SK-N-SH (cell line): ENCODE results near the gene ACSS1. TPM values are rescaled to one million over a fixed set of nuclear protein-coding genes. Genes with fewer than 3 reads are reported as not detected.

Experiments used
- CTCF ChIA-PET: fragments of 300-600, 350-600 bp; formaldehyde crosslinking; extraction: SDS; loops from one replicate; lab custom pipeline; 2021; lab: Yijun Ruan, JAX
- POLR2A ChIA-PET: fragments of 350-600 bp; sonication (Branson Sonifier 250); formaldehyde crosslinking; extraction: SDS; loops from one replicate; lab custom pipeline; 2020; ENCODE audit warnings: antibody characterized with exemption, inconsistent platforms; lab: Yijun Ruan, JAX
- DNase-seq: peaks from one replicate; pipeline ENCODE4 v3.0.0; 2012
- H2AFZ ChIP-seq: fragments of 200-600 bp; sonication (generic); 2 replicates; pipeline ENCODE4 v1.8.1; 2016; ENCODE audit warnings: antibody characterized with exemption, mild to moderate bottlenecking, low read depth
- H3F3A ChIP-seq: fragments of 200-600 bp; sonication (generic); replicated peaks from 2 replicates; pipeline ENCODE3; 2016; ENCODE audit warnings: antibody characterized with exemption, mild to moderate bottlenecking; ENCODE audit not compliant: insufficient read depth
- H3K27ac ChIP-seq, 2 experiments: fragments of 200-500 bp in 1 of 2; fragments of 200-600 bp in 1 of 2; sonication (Bioruptor generic) in 1 of 2; sonication (generic), shearing (Covaris generic) in 1 of 2; 2 replicates each; pipeline versions ENCODE4 v1.5.1 to v1.6.1; 2014 to 2016; ENCODE audit warnings: low read depth in 2 of 2, inconsistent platforms in 1 of 2, low read length in 1 of 2, mild to moderate bottlenecking in 1 of 2, mixed read lengths in 1 of 2
- H3K27me3 ChIP-seq: fragments of 200-600 bp; sonication (generic), shearing (Covaris generic); 2 replicates; pipeline ENCODE4 v1.6.1; 2016; ENCODE audit warnings: mixed run types; ENCODE audit not compliant: insufficient read depth
- H3K36me3 ChIP-seq, 2 experiments: fragments of 200-500 bp in 1 of 2; fragments of 200-600 bp in 1 of 2; sonication (Bioruptor generic) in 1 of 2; sonication (generic) in 1 of 2; replicated peaks in 1 of 2; 2 replicates each; pipeline versions ENCODE3 to v1.5.1; 2014 to 2016; ENCODE audit warnings: low read length in 1 of 2, mild to moderate bottlenecking in 1 of 2; ENCODE audit not compliant: insufficient read depth in 2 of 2, control insufficient read depth in 1 of 2
- H3K4me1 ChIP-seq, 2 experiments: fragments of 200-500 bp in 1 of 2; fragments of 200-600 bp in 1 of 2; sonication (Bioruptor generic) in 1 of 2; sonication (generic), shearing (Covaris generic) in 1 of 2; 2 replicates each; pipeline versions ENCODE4 v1.5.1 to v1.6.1; 2014 to 2016; ENCODE audit warnings: low read depth in 1 of 2, low read length in 1 of 2, mixed run types in 1 of 2; ENCODE audit not compliant: insufficient read depth in 2 of 2, control insufficient read depth in 1 of 2
- H3K4me2 ChIP-seq: fragments of 200-600 bp; sonication (generic), shearing (Covaris generic); 2 replicates; pipeline ENCODE4 v1.6.1; 2017; ENCODE audit warnings: mixed run types
- H3K4me3 ChIP-seq, 2 experiments: fragments of 200-500 bp in 1 of 2; fragments of 200-600 bp in 1 of 2; sonication (Bioruptor generic) in 1 of 2; sonication (generic), shearing (Covaris generic) in 1 of 2; 2 replicates each; pipeline versions ENCODE4 v1.5.1 to v1.8.1; 2014 to 2016; ENCODE audit warnings: low read depth in 2 of 2, inconsistent platforms in 1 of 2, low read length in 1 of 2, mild to moderate bottlenecking in 1 of 2, mixed read lengths in 1 of 2, moderate library complexity in 1 of 2
- H3K79me2 ChIP-seq: fragments of 200-600 bp; sonication (generic); 2 replicates; pipeline ENCODE4 v1.8.1; 2017; ENCODE audit warnings: mild to moderate bottlenecking; ENCODE audit not compliant: insufficient read depth
- H3K9ac ChIP-seq: fragments of 200-600 bp; sonication (generic); 2 replicates; pipeline ENCODE4 v1.6.1; 2017; ENCODE audit warnings: mixed run types
- H3K9me2 ChIP-seq: fragments of 200-600 bp; sonication (generic); 2 replicates; pipeline ENCODE4 v1.6.1; 2017; ENCODE audit warnings: mixed run types
- H3K9me3 ChIP-seq: fragments of 200-600 bp; sonication (generic); 2 replicates; pipeline ENCODE4 v1.6.1; 2017; ENCODE audit warnings: mixed run types, mild to moderate bottlenecking, moderate library complexity
- H4K20me1 ChIP-seq: fragments of 200-600 bp; sonication (generic); 2 replicates; pipeline ENCODE4 v1.6.1; 2017; ENCODE audit warnings: mild to moderate bottlenecking, mixed run types; ENCODE audit not compliant: insufficient read depth
- CTCF ChIP-seq: fragments of 200-600 bp; sonication (generic); IDR thresholded peaks from 2 replicates; pipeline ENCODE4 v1.6.1; 2017; ENCODE audit warnings: antibody characterized with exemption, mild to moderate bottlenecking, moderate library complexity
- ELF1 ChIP-seq: IDR thresholded peaks from 2 replicates; pipeline ENCODE4 v1.4.0; 2012
- EZH2phosphoT487 ChIP-seq: fragments of 200-600 bp; sonication (generic); IDR thresholded peaks from 2 replicates; pipeline ENCODE4 v1.6.1; 2017; ENCODE audit warnings: low read depth, mixed run types, mild to moderate bottlenecking, antibody characterized with exemption, moderate library complexity, borderline replicate concordance
- FOXJ3 ChIP-seq: sonication (generic); formaldehyde crosslinking; IDR thresholded peaks from 2 replicates; pipeline ENCODE4 v1.5.1; 2020; ENCODE audit warnings: mild to moderate bottlenecking, missing genetic modification reagents
- FOXM1 ChIP-seq: IDR thresholded peaks from 2 replicates; pipeline ENCODE4 v1.4.0; 2012; ENCODE audit warnings: low read depth, mild to moderate bottlenecking
- GABPA ChIP-seq: IDR thresholded peaks from 2 replicates; pipeline ENCODE4 v1.4.0; 2012; ENCODE audit warnings: low read depth, mild to moderate bottlenecking
- GATA2 ChIP-seq: sonication (generic); formaldehyde crosslinking; IDR thresholded peaks from 2 replicates; pipeline ENCODE4 v1.5.0; 2020; ENCODE audit warnings: mild to moderate bottlenecking, missing genetic modification reagents
- JUND ChIP-seq: IDR thresholded peaks from 2 replicates; pipeline ENCODE4 v1.4.0; 2012
- MXI1 ChIP-seq: IDR thresholded peaks from 2 replicates; pipeline ENCODE4 v1.6.1; 2012; ENCODE audit warnings: mild to moderate bottlenecking, low read depth, low read length, improper control_type of control experiment
- NFIC ChIP-seq: IDR thresholded peaks from 2 replicates; pipeline ENCODE4 v1.4.0; 2012; ENCODE audit warnings: borderline replicate concordance
- PBX3 ChIP-seq: IDR thresholded peaks from 2 replicates; pipeline ENCODE4; 2012
- RXRA ChIP-seq: IDR thresholded peaks from 2 replicates; pipeline ENCODE4 v1.4.0; 2012; ENCODE audit warnings: low read depth, mild to moderate bottlenecking, borderline replicate concordance
- SIN3A ChIP-seq: IDR thresholded peaks from 2 replicates; pipeline ENCODE4 v1.6.1; 2012; ENCODE audit warnings: low read depth, mild to moderate bottlenecking, low read length, moderate library complexity, borderline replicate concordance
- SMC3 ChIP-seq: IDR thresholded peaks from 2 replicates; pipeline ENCODE4 v1.6.1; 2012; ENCODE audit warnings: low read depth, low read length, improper control_type of control experiment
- TEAD4 ChIP-seq: IDR thresholded peaks from 2 replicates; pipeline ENCODE4 v1.4.0; 2012; ENCODE audit warnings: mild to moderate bottlenecking, borderline replicate concordance; ENCODE audit not compliant: insufficient read depth
- USF1 ChIP-seq: IDR thresholded peaks from 2 replicates; pipeline ENCODE4 v1.4.0; 2012; ENCODE audit warnings: low read depth, borderline replicate concordance
- USF2 ChIP-seq: fragments of 150-350 bp; IDR thresholded peaks from 2 replicates; pipeline ENCODE4 v1.6.1; 2017; ENCODE audit warnings: antibody characterized with exemption, low read length, low read depth, borderline replicate concordance
- ZBTB33 ChIP-seq: IDR thresholded peaks from 2 replicates; pipeline ENCODE4 v1.4.0; 2012; ENCODE audit warnings: low read depth, borderline replicate concordance
- WGBS: methylation state at CpG from one replicate; pipeline ENCODE4 v1.1.6; 2017; ENCODE audit warnings: low lambda C conversion rate; 5-methylcytosine and 5-hydroxymethylcytosine counted together
- polyA plus RNA-seq, 3 experiments: library from polyadenylated mRNA; depleted of rRNA; stranded (reverse); fragments of >200 nt; gene quantifications; 2 replicates each; pipeline ENCODE4 v1.2.3, GENCODE V29; 2012

The ACSS1 gene
- polyA plus RNA-seq, 1 of the 3 experiments (the other 2 are of a cell fraction) = 2.0 TPM

GRCh38 chr20:25073544-25073943, 15.6 kb upstream of the ACSS1 start:
- DNase-seq = no peak
- H3K9ac ChIP-seq = no peak overlapping the region
- no peaks in the 10 kb centered on the region for H3K79me2 ChIP-seq
- peaks cover 0 to 9% of the 10 kb centered on the region in 2 experiments; a peak in 1 of 4 replicates for H3K4me1 ChIP-seq
- H4K20me1 ChIP-seq = no peaks in the 10 kb centered on the region
- H3K9me2 ChIP-seq = no peaks in the 10 kb centered on the region
- H3K9me3 ChIP-seq = no peaks in the 10 kb centered on the region
- H3K27ac ChIP-seq = no peak overlapping the region
- no peak overlapping the region for H3K4me3 ChIP-seq
- no peaks in the 10 kb centered on the region for H3F3A ChIP-seq
- no peaks in the 10 kb centered on the region for H3K36me3 ChIP-seq
- CTCF ChIA-PET = interaction anchor here (0.8 to 1.2 kb wide), 4 partner anchors 11 to 105 kb away, joined by 3 to 4 read pairs (median 3); no protein-coding TSS in a partner anchor
- TF ChIP-seq ELF1 (no peak), SMC3 (no peak), JUND (no peak), USF2 (no peak), FOXJ3 (CRISPR knock-in tag) (no peak), RXRA (no peak), TEAD4 (no peak), ZBTB33 (no peak), SIN3A (no peak), FOXM1 (no peak), CTCF (no peak), GATA2 (no peak), EZH2phosphoT487 (no peak), GABPA (no peak), USF1 (no peak), MXI1 (no peak), NFIC (no peak), PBX3 (no peak)
- POLR2A ChIA-PET = no interaction called here
- H3K27me3 ChIP-seq = peaks cover 64% of the 10 kb centered on the region
- H2AFZ ChIP-seq = no peak overlapping the region
- WGBS = 19% methylated on average over 3 of the region's 9 CpGs
- no peak overlapping the region for H3K4me2 ChIP-seq
